ENCODE data around the gene ASF1A. TPM values are rescaled to one million over a fixed set of nuclear protein-coding genes. Genes with fewer than 3 reads are reported as not detected.
"Not testable (repeated sequence)": the region's sequence is repeated elsewhere in the genome, so short reads cannot be mapped to it uniquely, and the experiment has no call there.

Gene ASF1A
- total and polyA plus RNA-seq, 3 donors from 2014 or later = 11.1 to 16.6 (median 13.0) TPM

GRCh38 chr6:118864341-118865099 lies 29.4 kb upstream of the ASF1A start:
- 63 to 67% methylated on average over 7 of the region's 7 CpGs for WGBS, 2 donors
- no peak for DNase-seq
- TF ChIP-seq CTCF (IDR thresholded peaks at IDR 0.05) (no peak), POLR2A (IDR thresholded peaks at IDR 0.05) (no peak)
- H3K4me1 ChIP-seq = no peaks in the 10 kb centered on the region
- no peaks in the 10 kb centered on the region for H3K27me3 ChIP-seq
- H3K27ac ChIP-seq = no peak overlapping the region
- no peaks in the 10 kb centered on the region for H3K9me3 ChIP-seq
- H3K4me3 ChIP-seq = no peak overlapping the region
- intact Hi-C loops (cut with DNase I; ENCODE audit: low total_unique reads) = no loop called here
- H3K36me3 ChIP-seq (ENCODE audit: low read depth, missing control alignments) = no peaks in the 10 kb centered on the region

- Histone ChIP-seq H3K36me3 (ENCODE audit: low read depth, missing control alignments) (no peaks in the 10 kb centered on the region), H3K27ac (no peak overlapping the region), H3K4me3 (no peak overlapping the region), H3K4me1 (no peaks in the 10 kb centered on the region), H3K9me3 (no peaks in the 10 kb centered on the region), H3K27me3 (no peaks in the 10 kb centered on the region)
- WGBS, 2 donors = 71 to 73% methylated on average over 2 of the region's 2 CpGs
- intact Hi-C loops (cut with DNase I; ENCODE audit: low total_unique reads) = no loop called here
- TF ChIP-seq POLR2A (IDR thresholded peaks at IDR 0.05) = no peak
- TF ChIP-seq CTCF (IDR thresholded peaks at IDR 0.05) = no peak
- no peak for DNase-seq
These were observed 28.9 kb upstream of the ASF1A start for GRCh38 chr6:118865100-118865391.

GRCh38 chr6:118867181-118867580 lies 26.8 kb upstream of the ASF1A start:
- TF ChIP-seq POLR2A (IDR thresholded peaks at IDR 0.05) = no peak
- Histone ChIP-seq H3K36me3 (ENCODE audit: low read depth, missing control alignments) (no peaks in the 10 kb centered on the region), H3K9me3 (no peaks in the 10 kb centered on the region), H3K27me3 (no peaks in the 10 kb centered on the region), H3K4me3 (no peak overlapping the region), H3K4me1 (no peaks in the 10 kb centered on the region), H3K27ac (no peak overlapping the region)
- WGBS, 2 donors = 94 to 99% methylated on average over 4 of the region's 4 CpGs
- intact Hi-C loops (cut with DNase I; ENCODE audit: low total_unique reads) = no loop called here
- no peak for DNase-seq

GRCh38 chr6:118868901-118869300 lies 25.1 kb upstream of the ASF1A start:
- H3K4me1 ChIP-seq; H3K4me3 ChIP-seq; intact Hi-C loops (cut with DNase I; ENCODE audit: low total_unique reads); H3K27ac ChIP-seq; H3K27me3 ChIP-seq; H3K9me3 ChIP-seq; DNase-seq; H3K36me3 ChIP-seq (ENCODE audit: low read depth, missing control alignments): not testable (repeated sequence)
- WGBS, 2 donors = 90 to 93% methylated on average over 2 of the region's 2 CpGs

- TF ChIP-seq CTCF (IDR thresholded peaks at IDR 0.05) = no peak
- no peak for TF ChIP-seq POLR2A (IDR thresholded peaks at IDR 0.05)
- no peak for DNase-seq
- intact Hi-C loops (cut with DNase I; ENCODE audit: low total_unique reads) = no loop called here
- H3K36me3 ChIP-seq (ENCODE audit: low read depth, missing control alignments) = no peaks in the 10 kb centered on the region
- H3K4me3 ChIP-seq = no peak overlapping the region
- no peaks in the 10 kb centered on the region for H3K27me3 ChIP-seq
- H3K4me1 ChIP-seq = no peaks in the 10 kb centered on the region
- H3K9me3 ChIP-seq = no peaks in the 10 kb centered on the region
- H3K27ac ChIP-seq = no peak overlapping the region
- WGBS, 2 donors = 83 to 94% methylated on average over 2 of the region's 2 CpGs
These were observed 24.6 kb upstream of the ASF1A start for GRCh38 chr6:118869350-118869749.

Measured in testis (tissue), 3 donors.